NCI-H82 treated with DMSO at 0.1 percent for 48 hours (cell line): ENCODE data around the gene MATN3.

Source experiments
- DNase-seq: peaks from one replicate; lab custom pipeline; 2025; ENCODE audit not compliant: unreplicated experiment; lab: John Stamatoyannopoulos, UW

MATN3 gene

DNA sequence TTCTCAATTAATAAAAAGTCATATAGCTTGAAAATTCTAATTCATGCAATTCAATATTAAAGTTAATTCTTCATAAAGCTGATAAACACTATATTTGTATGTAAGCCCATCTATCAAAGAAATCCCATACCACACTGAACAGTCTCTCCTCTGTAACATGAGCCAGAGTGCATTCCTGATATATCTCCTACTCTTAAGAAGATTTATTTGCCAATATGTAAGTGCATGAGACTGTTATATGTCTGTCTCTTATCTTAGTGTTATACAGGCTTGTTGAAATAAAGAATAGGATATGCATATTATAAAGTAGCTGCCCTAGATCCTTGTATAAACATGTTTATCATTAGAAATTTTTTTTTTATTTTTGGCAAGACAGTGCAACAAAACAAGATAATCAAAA is 70.3 kb downstream of the MATN3 start:
- no peak for DNase-seq
